CD4-positive, alpha-beta T cell treated with Interleukin-12 subunit alpha and Interleukin-12 subunit beta, for 1 hour (primary cell): Measurements from ENCODE around the gene FAM111B.
A peak's percentile ranks its signal among the peaks of the same experiment; 100 is the strongest.
"Not testable (repeated sequence)": the region's sequence is repeated elsewhere in the genome, so short reads cannot be mapped to it uniquely, and the experiment has no call there.

Experiments
- DNase-seq: peaks from one replicate; pipeline ENCODE4 v3.0.0-alpha.2; 2020

FAM111B gene

GRCh38 chr11:59106363-59107336 lies at the start of gene FAM111B:
FAM111B (plus strand) TSS chr11:59107237; CDS start chr11:59109626, 2,389 bp downstream.
- DNase-seq = peak; percentile 77

- peak; percentile 82 for DNase-seq
Observed at GRCh38 chr11:59058120-59059033, 48.7 kb upstream of the FAM111B start.

GRCh38 chr11:59060096-59060495 lies 46.9 kb upstream of the FAM111B start:
- DNase-seq = not testable (repeated sequence)

GRCh38 chr11:59062602-59063529 lies 44.2 kb upstream of the FAM111B start:
- DNase-seq = no peak

GRCh38 chr11:59063996-59064727 lies 42.9 kb upstream of the FAM111B start:
- not testable (repeated sequence) for DNase-seq

- DNase-seq = no peak
Observed at GRCh38 chr11:59069087-59069486, 38.0 kb upstream of the FAM111B start.

- DNase-seq = no peak
Observed at GRCh38 chr11:59076876-59077571, 30.0 kb upstream of the FAM111B start.

GRCh38 chr11:59078435-59078834 lies 28.6 kb upstream of the FAM111B start:
- no peak for DNase-seq

GRCh38 chr11:59079086-59079485 lies 28.0 kb upstream of the FAM111B start:
- DNase-seq = no peak

GRCh38 chr11:59080421-59080820 lies 26.6 kb upstream of the FAM111B start:
- not testable (repeated sequence) for DNase-seq

GRCh38 chr11:59081430-59082020 lies 25.5 kb upstream of the FAM111B start:
- DNase-seq = not testable (repeated sequence)

GRCh38 chr11:59086007-59086406 lies 21.0 kb upstream of the FAM111B start, which contains the start of gene GLYATL1B:
GLYATL1B (plus strand) TSS chr11:59086307; CDS start chr11:59086307, 0 bp downstream.
- DNase-seq = not testable (repeated sequence)

- no peak for DNase-seq
Observed at GRCh38 chr11:59088162-59088561, 18.9 kb upstream of the FAM111B start.

GRCh38 chr11:59093576-59093975 lies 13.5 kb upstream of the FAM111B start:
- not testable (repeated sequence) for DNase-seq

- not testable (repeated sequence) for DNase-seq
Observed at GRCh38 chr11:59095225-59095624, 11.8 kb upstream of the FAM111B start.

GRCh38 chr11:59095972-59096575 lies 11.0 kb upstream of the FAM111B start:
- DNase-seq = not testable (repeated sequence)

GRCh38 chr11:59097113-59097708 lies 9.8 kb upstream of the FAM111B start:
- peak; percentile 73 for DNase-seq

- DNase-seq = not testable (repeated sequence)
Observed at GRCh38 chr11:59097938-59098337, 9.1 kb upstream of the FAM111B start.

- DNase-seq = peak; percentile 58
Observed at GRCh38 chr11:59102259-59102765, 4.7 kb upstream of the FAM111B start.
